H1 (cell line): ENCODE results near the gene HACD2. TPM values are rescaled to one million over a fixed set of nuclear protein-coding genes. Genes with fewer than 3 reads are reported as not detected.

ENCODE experiments used
- CTCF ChIA-PET: fragments of 300-600 bp; sonication (Branson Sonifier 250); formaldehyde crosslinking; loops from one replicate; lab custom pipeline; 2021; ENCODE audit not compliant: partially characterized antibody; lab: Charles Lee
- POLR2A ChIA-PET: fragments of 300-600 bp; sonication (Branson Sonifier 250); formaldehyde crosslinking; loops from one replicate; lab custom pipeline; 2021; ENCODE audit warnings: inconsistent platforms; ENCODE audit not compliant: partially characterized antibody; lab: Charles Lee
- DNase-seq, 2 experiments: peaks; one replicate each; pipeline versions ENCODE4 v3.0.0 to v3.0.0-alpha.2; 2010 to 2022; ENCODE audit warnings: low spot score in 2 of 2, low read depth in 1 of 2, mixed read lengths in 1 of 2
- FAIRE-seq: peaks from 2 replicates; lab custom pipeline; 2011; peaks lifted over from hg19 to GRCh38; lab: Jason Lieb, UNC
- H2AFZ ChIP-seq: 2 replicates; pipeline ENCODE4 v1.8.1; 2012; ENCODE audit warnings: low read length, inconsistent platforms
- H2AK5ac ChIP-seq: 2 replicates; pipeline ENCODE4 v1.6.1; 2013; ENCODE audit warnings: low read depth, low read length
- H2BK120ac ChIP-seq: replicated peaks from 2 replicates; pipeline ENCODE3; 2013; ENCODE audit warnings: low read depth, low read length, inconsistent platforms
- H2BK12ac ChIP-seq: 2 replicates; pipeline ENCODE4 v1.6.1; 2013; ENCODE audit warnings: low read depth, low read length
- H2BK15ac ChIP-seq: 2 replicates; pipeline ENCODE4 v1.6.1; 2013; ENCODE audit warnings: low read length
- H2BK20ac ChIP-seq: 2 replicates; pipeline ENCODE4 v1.6.1; 2013; ENCODE audit warnings: low read length
- H2BK5ac ChIP-seq: 2 replicates; pipeline ENCODE4 v1.6.1; 2013; ENCODE audit warnings: low read depth, low read length
- H3K14ac ChIP-seq: 2 replicates; pipeline ENCODE4 v1.6.1; 2013; ENCODE audit warnings: inconsistent platforms; ENCODE audit not compliant: insufficient read length
- H3K18ac ChIP-seq: 2 replicates; pipeline ENCODE4 v1.6.1; 2013; ENCODE audit warnings: low read length; ENCODE audit errors: extremely low read depth
- H3K23ac ChIP-seq: 2 replicates; pipeline ENCODE4 v1.6.1; 2013; ENCODE audit warnings: inconsistent platforms; ENCODE audit not compliant: insufficient read length
- H3K23me2 ChIP-seq: 2 replicates; pipeline ENCODE4 v1.6.1; 2013; ENCODE audit warnings: low read depth, low read length
- H3K27ac ChIP-seq: 2 replicates; pipeline ENCODE4 v1.6.1; 2011; ENCODE audit warnings: low read depth, low read length, inconsistent platforms
- H3K27me3 ChIP-seq, 4 experiments: replicated peaks in 1 of 4; 1 replicate in 1 of 4; 2 replicates in 3 of 4; pipeline versions ENCODE4 v1.6.1 to v1.8.1; 2011 to 2013; ENCODE audit warnings: low read length in 3 of 4, mild to moderate bottlenecking in 3 of 4, inconsistent platforms in 2 of 4, mixed read lengths in 2 of 4, moderate library complexity in 1 of 4; ENCODE audit not compliant: control insufficient read depth in 3 of 4, insufficient read depth in 3 of 4; ENCODE audit errors: extremely low read depth in 1 of 4
- H3K36me3 ChIP-seq, 4 experiments: 2 replicates each; pipeline versions ENCODE4 v1.6.1 to v1.8.1; 2011 to 2013; ENCODE audit warnings: mild to moderate bottlenecking in 4 of 4, low read length in 3 of 4, moderate library complexity in 2 of 4, control low read depth in 1 of 4, inconsistent platforms in 1 of 4; ENCODE audit not compliant: insufficient read depth in 4 of 4, control insufficient read depth in 2 of 4
- H3K4ac ChIP-seq: replicated peaks from 2 replicates; pipeline ENCODE3; 2013; ENCODE audit warnings: low read length, low read depth, mixed read lengths, inconsistent platforms; ENCODE audit not compliant: insufficient read length
- H3K4me1 ChIP-seq, 4 experiments: replicated peaks in 1 of 4; 1 replicate in 1 of 4; 2 replicates in 3 of 4; pipeline versions ENCODE4 v1.6.1 to v1.8.1; 2011 to 2013; ENCODE audit warnings: low read length in 3 of 4, inconsistent platforms in 2 of 4, mixed read lengths in 1 of 4; ENCODE audit not compliant: insufficient read depth in 4 of 4, control insufficient read depth in 3 of 4
- H3K4me2 ChIP-seq, 2 experiments: 2 replicates each; pipeline versions ENCODE4 v1.6.1 to v1.8.1; 2011 to 2013; ENCODE audit warnings: low read depth in 2 of 2, low read length in 2 of 2, control low read depth in 1 of 2, inconsistent platforms in 1 of 2, mild to moderate bottlenecking in 1 of 2; ENCODE audit not compliant: insufficient read depth in 1 of 2
- H3K4me3 ChIP-seq, 4 experiments: fragments of 200-600, 300-600 bp in 1 of 4; sonication (generic), shearing (Covaris generic), sonication (Bioruptor Twin) in 1 of 4; 2 replicates each; pipeline versions ENCODE4 v1.5.1 to v1.8.1; 2011 to 2016; ENCODE audit warnings: low read length in 4 of 4, low read depth in 3 of 4, control low read depth in 2 of 4, inconsistent platforms in 2 of 4, mild to moderate bottlenecking in 2 of 4, mixed read lengths in 1 of 4, moderate library complexity in 1 of 4; ENCODE audit not compliant: insufficient read depth in 2 of 4; ENCODE audit errors: extremely low read depth in 1 of 4
- H3K56ac ChIP-seq: replicated peaks from 2 replicates; pipeline ENCODE3; 2013; ENCODE audit warnings: low read depth, mild to moderate bottlenecking, mixed read lengths, low read length, inconsistent platforms; ENCODE audit not compliant: insufficient read length
- H3K79me1 ChIP-seq: 2 replicates; pipeline ENCODE4 v1.6.1; 2013; ENCODE audit warnings: low read depth, low read length, control low read depth
- H3K79me2 ChIP-seq, 2 experiments: 2 replicates each; pipeline versions ENCODE4 v1.6.1 to v1.8.1; 2012 to 2013; ENCODE audit warnings: low read length in 2 of 2, mild to moderate bottlenecking in 2 of 2, inconsistent platforms in 1 of 2; ENCODE audit not compliant: insufficient read depth in 2 of 2, control insufficient read depth in 1 of 2
- H3K9ac ChIP-seq, 4 experiments: replicated peaks in 1 of 4; 1 replicate in 1 of 4; 2 replicates in 3 of 4; pipeline versions ENCODE4 v1.6.1 to v1.8.1; 2011 to 2013; ENCODE audit warnings: low read depth in 3 of 4, low read length in 3 of 4, control low read depth in 2 of 4, mild to moderate bottlenecking in 2 of 4, moderate library complexity in 2 of 4, inconsistent platforms in 1 of 4; ENCODE audit errors: extremely low read depth in 1 of 4
- H3K9me3 ChIP-seq, 2 experiments: 2 replicates each; pipeline versions ENCODE4 v1.6.1 to v1.8.1; 2012 to 2013; ENCODE audit warnings: mild to moderate bottlenecking in 2 of 2, moderate library complexity in 2 of 2, control low read depth in 1 of 2, inconsistent platforms in 1 of 2, low read depth in 1 of 2, low read length in 1 of 2, mixed read lengths in 1 of 2; ENCODE audit not compliant: insufficient read depth in 2 of 2
- H4K20me1 ChIP-seq, 2 experiments: replicated peaks in 1 of 2; 2 replicates each; pipeline versions ENCODE3 to v1.8.1; 2011 to 2013; ENCODE audit warnings: inconsistent platforms in 2 of 2, low read length in 2 of 2, mild to moderate bottlenecking in 1 of 2; ENCODE audit not compliant: insufficient read depth in 2 of 2, control insufficient read depth in 1 of 2
- H4K5ac ChIP-seq: 2 replicates; pipeline ENCODE4 v1.6.1; 2013; ENCODE audit warnings: low read length, low read depth, mixed read lengths, inconsistent platforms; ENCODE audit not compliant: insufficient read length
- H4K8ac ChIP-seq: 2 replicates; pipeline ENCODE4 v1.8.0; 2013; ENCODE audit warnings: mild to moderate bottlenecking, moderate library complexity, low read length, inconsistent platforms; ENCODE audit not compliant: insufficient read depth; ENCODE audit errors: extremely low read depth
- H4K91ac ChIP-seq: replicated peaks from 2 replicates; pipeline ENCODE3; 2013; ENCODE audit warnings: low read length, mixed read lengths, inconsistent platforms; ENCODE audit not compliant: insufficient read length
- EZH2 ChIP-seq: fragments of 200-600 bp; sonication (generic); IDR thresholded peaks from 2 replicates; pipeline ENCODE4 v1.7.1; 2012; ENCODE audit warnings: low read depth, mild to moderate bottlenecking, moderate library complexity, low read length, inconsistent platforms; ENCODE audit not compliant: severe bottlenecking
- ZNF274 ChIP-seq: IDR thresholded peaks from 2 replicates; pipeline ENCODE4 v1.7.0; 2012; ENCODE audit warnings: low read length, borderline replicate concordance; ENCODE audit errors: extremely low read depth
- WGBS, 2 experiments: shearing (Covaris generic) in 1 of 2; methylation state at CpG; one replicate each; pipeline versions ENCODE4 v1.1.6 to v1.1.7; 2013 to 2015; ENCODE audit warnings: low lambda C conversion rate in 2 of 2, mixed read lengths in 2 of 2, inconsistent platforms in 1 of 2, low coverage in 1 of 2, missing lambda C conversion rate in 1 of 2; ENCODE audit not compliant: insufficient replicate concordance in 2 of 2, insufficient coverage in 1 of 2, insufficient read length in 1 of 2; ENCODE audit errors: extremely low coverage in 1 of 2, missing lambda C conversion rate in 1 of 2; 5-methylcytosine and 5-hydroxymethylcytosine counted together
- polyA plus RNA-seq, 7 experiments: library from polyadenylated mRNA; depleted of rRNA in 3 of 7; stranded (reverse) in 5 of 7; unstranded in 2 of 7; fragments of >200 nt in 5 of 7; fragments of 200-250 nt in 2 of 7; gene quantifications; 1 replicate in 5 of 7; 2 replicates in 1 of 7; 4 replicates in 1 of 7; pipeline versions ENCODE4 v1.2.1 to v1.2.3, GENCODE V29; 2011 to 2013; ENCODE audit warnings: missing spikeins in 2 of 7, mixed read lengths in 2 of 7
- total RNA-seq: library from RNA; stranded (reverse); fragmentation: NEBNext Ultra II Directional; extraction: Animal tissue kit (Norgen Biotek cat#: 25700); gene quantifications from 2 replicates; pipeline ENCODE4 v1.2.1, GENCODE V29; 2021

The HACD2 gene
- total and polyA plus RNA-seq, 2 of the 8 experiments (the other 6 are each of a cell fraction or from before 2014, with no cell fraction given), result 24.9 to 31.2 TPM

DNA sequence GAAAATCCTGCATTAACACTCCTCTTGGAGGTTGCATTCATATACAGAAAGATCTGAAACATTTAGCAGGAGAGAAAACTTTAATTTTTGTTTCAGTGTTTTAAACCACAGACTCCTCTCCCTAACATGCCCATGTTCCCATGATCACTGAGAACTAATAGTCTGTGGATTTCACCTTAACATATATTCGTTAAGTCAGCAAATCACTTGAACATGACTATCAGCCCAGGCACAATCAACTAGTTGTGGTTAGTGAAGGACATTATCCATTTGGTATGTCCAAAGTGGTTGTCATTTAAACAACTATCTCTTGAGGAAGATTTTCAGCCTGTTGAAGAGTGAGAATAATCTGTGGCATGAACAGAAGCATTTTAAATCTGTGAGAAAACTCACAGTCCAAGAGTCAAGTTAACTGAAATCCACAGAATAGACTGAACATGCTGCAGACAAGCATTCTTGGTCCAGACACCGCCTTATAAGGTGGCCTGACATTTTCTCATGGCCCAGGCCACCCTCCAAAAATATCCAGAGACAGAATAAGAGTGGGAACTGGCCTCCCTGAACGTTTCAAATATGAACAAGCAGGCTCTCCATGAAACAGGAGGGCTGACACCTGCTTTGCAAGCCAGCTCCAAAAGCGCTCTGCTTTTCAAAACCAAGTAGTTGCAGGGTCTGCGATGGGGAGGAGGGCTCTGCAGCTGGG lies 96.1 kb downstream of the HACD2 start:
- H3K9me3 ChIP-seq, result no peaks in the 10 kb centered on the region
- H3K9ac ChIP-seq, result no peak overlapping the region
- no peaks in the 10 kb centered on the region for H3K4me1 ChIP-seq
- FAIRE-seq (no peak), DNase-seq (no peak)
- H2BK120ac ChIP-seq, result no peak overlapping the region
- 70% methylated on average over 5 of the region's 5 CpGs; no CpG with 5 or more reads in 1 of the 2 experiments for WGBS, 2 experiments
- H2BK5ac ChIP-seq, result no peak overlapping the region
- H3K27me3 ChIP-seq, result no peaks in the 10 kb centered on the region
- H3K4me3 ChIP-seq, result no peak overlapping the region
- no peak overlapping the region for H3K18ac ChIP-seq
- CTCF ChIA-PET, result interaction anchor here (0.6 to 4.7 kb wide), 53 partner anchors 9 to 204 kb away, joined by 3 to 48 read pairs (median 4); partner anchors contain the start of gene ADCY5
- peaks cover 0 to under 1% (median 0%) of the 10 kb centered on the region in 4 experiments; a peak in 1 of 8 replicates for H3K36me3 ChIP-seq
- no peaks in the 10 kb centered on the region for H3K79me1 ChIP-seq
- H4K91ac ChIP-seq, result no peak overlapping the region
- no peak overlapping the region for H2AK5ac ChIP-seq
- no peak overlapping the region for H3K56ac ChIP-seq
- H3K14ac ChIP-seq, result no peak overlapping the region
- no peak overlapping the region for H2BK15ac ChIP-seq
- no peak for TF ChIP-seq ZNF274
- no peak for TF ChIP-seq EZH2
- TF ChIP-seq, all 59 proteins: peak for 0
- no peak overlapping the region for H2AFZ ChIP-seq
- no peak overlapping the region for H3K23ac ChIP-seq
- H3K79me2 ChIP-seq, result no peaks in the 10 kb centered on the region
- no peaks in the 10 kb centered on the region for H4K20me1 ChIP-seq
- no peak overlapping the region for H4K8ac ChIP-seq
- POLR2A ChIA-PET, result interaction anchor here (1.0 to 1.4 kb wide), 3 partner anchors 31 to 174 kb away, joined by 3 read pairs; no protein-coding TSS in a partner anchor
- no peak overlapping the region for H4K5ac ChIP-seq
- H3K4ac ChIP-seq, result no peak overlapping the region
- H2BK20ac ChIP-seq, result no peak overlapping the region
- H3K23me2 ChIP-seq, result no peaks in the 10 kb centered on the region
- H3K4me2 ChIP-seq, result no peak overlapping the region
- H3K27ac ChIP-seq, result no peak overlapping the region
- no peak overlapping the region for H2BK12ac ChIP-seq
